A673 (cell line): Measurements from ENCODE around the gene DYNLT1. TPM values are rescaled to one million over a fixed set of nuclear protein-coding genes. Genes with fewer than 3 reads are reported as not detected.

ENCODE experiments used
- BruUV-seq: library from RNA; stranded (reverse); fragments of 400-500 nt; replicated peaks from 2 replicates; lab custom pipeline; 2021; lab: Mats Ljungman, UMichigan
- CTCF ChIA-PET: fragments of 300-600 bp; sonication (Branson Sonifier 250); formaldehyde crosslinking; loops from one replicate; lab custom pipeline; 2022; ENCODE audit warnings: antibody characterized with exemption; lab: Charles Lee
- POLR2A ChIA-PET: fragments of 300-600 bp; sonication (Branson Sonifier 250); formaldehyde crosslinking; loops from one replicate; lab custom pipeline; 2022; ENCODE audit warnings: antibody characterized with exemption; ENCODE audit not compliant: low non-redundant PET; lab: Charles Lee
- DNase-seq: peaks from one replicate; pipeline ENCODE4 v3.0.0-alpha.2; 2015; ENCODE audit warnings: low spot score
- H3K27ac ChIP-seq: fragments of 200-600 bp; sonication (generic); 2 replicates; pipeline ENCODE4 v1.5.1; 2016; ENCODE audit warnings: mixed run types, low read depth, mild to moderate bottlenecking, mixed read lengths, antibody characterized with exemption, low read length; ENCODE audit not compliant: poor library complexity, severe bottlenecking
- H3K27me3 ChIP-seq: fragments of 200-600 bp; sonication (generic); replicated peaks from 2 replicates; pipeline ENCODE4 v1.6.1; 2017; ENCODE audit warnings: mixed run types, low read depth, mild to moderate bottlenecking, mixed read lengths, antibody characterized with exemption, low read length; ENCODE audit not compliant: insufficient read depth, poor library complexity
- H3K36me3 ChIP-seq: fragments of 200-600 bp; sonication (generic); 2 replicates; pipeline ENCODE4 v1.6.1; 2016; ENCODE audit warnings: mixed run types, mild to moderate bottlenecking, mixed read lengths, antibody characterized with exemption, low read length; ENCODE audit not compliant: insufficient read depth, poor library complexity, severe bottlenecking
- H3K4me1 ChIP-seq: fragments of 200-600 bp; sonication (generic); 2 replicates; pipeline ENCODE4 v1.6.1; 2017; ENCODE audit warnings: mixed run types, mild to moderate bottlenecking, mixed read lengths, antibody characterized with exemption, low read length; ENCODE audit not compliant: insufficient read depth, poor library complexity, severe bottlenecking
- H3K4me3 ChIP-seq: fragments of 200-600 bp; sonication (generic); 2 replicates; pipeline ENCODE4 v1.5.1; 2016; ENCODE audit warnings: low read depth, mixed run types, mild to moderate bottlenecking, mixed read lengths, low read length; ENCODE audit not compliant: poor library complexity, severe bottlenecking
- H3K9me3 ChIP-seq: fragments of 200-600 bp; sonication (generic); 2 replicates; pipeline ENCODE4 v1.6.1; 2016; ENCODE audit warnings: mixed run types, low read depth, mild to moderate bottlenecking, mixed read lengths, antibody characterized with exemption, low read length; ENCODE audit not compliant: poor library complexity, severe bottlenecking
- EZH2 ChIP-seq: fragments of 200-600 bp; sonication (generic); IDR thresholded peaks from 2 replicates; pipeline ENCODE4 v1.6.1; 2017; ENCODE audit warnings: borderline replicate concordance, low read depth, mild to moderate bottlenecking, mixed read lengths, antibody characterized with exemption, low read length; ENCODE audit not compliant: poor library complexity, severe bottlenecking
- intact Hi-C: fragments of 100-400 bp; cut with micrococcal nuclease; formaldehyde crosslinking; loops from one replicate; pipeline ENCODE4 v1.10.0; 2022; ENCODE audit not compliant: unreplicated experiment
- total RNA-seq: library from RNA; stranded (reverse); gene quantifications from 2 replicates; pipeline ENCODE4 v1.2.3, GENCODE V29; 2021
- TF ChIP-seq, protein P1 (sequence below): fragments of 300-800, 200-600 bp; sonication (generic); conservative IDR thresholded peaks from 2 replicates; pipeline ENCODE4 v1.5.1; 2017; ENCODE audit warnings: low read depth, mild to moderate bottlenecking, antibody characterized with exemption, low read length, moderate library complexity, mixed read lengths

Gene DYNLT1
- total RNA-seq, 1 experiment from 2014 or later, result 137 TPM

DNA sequence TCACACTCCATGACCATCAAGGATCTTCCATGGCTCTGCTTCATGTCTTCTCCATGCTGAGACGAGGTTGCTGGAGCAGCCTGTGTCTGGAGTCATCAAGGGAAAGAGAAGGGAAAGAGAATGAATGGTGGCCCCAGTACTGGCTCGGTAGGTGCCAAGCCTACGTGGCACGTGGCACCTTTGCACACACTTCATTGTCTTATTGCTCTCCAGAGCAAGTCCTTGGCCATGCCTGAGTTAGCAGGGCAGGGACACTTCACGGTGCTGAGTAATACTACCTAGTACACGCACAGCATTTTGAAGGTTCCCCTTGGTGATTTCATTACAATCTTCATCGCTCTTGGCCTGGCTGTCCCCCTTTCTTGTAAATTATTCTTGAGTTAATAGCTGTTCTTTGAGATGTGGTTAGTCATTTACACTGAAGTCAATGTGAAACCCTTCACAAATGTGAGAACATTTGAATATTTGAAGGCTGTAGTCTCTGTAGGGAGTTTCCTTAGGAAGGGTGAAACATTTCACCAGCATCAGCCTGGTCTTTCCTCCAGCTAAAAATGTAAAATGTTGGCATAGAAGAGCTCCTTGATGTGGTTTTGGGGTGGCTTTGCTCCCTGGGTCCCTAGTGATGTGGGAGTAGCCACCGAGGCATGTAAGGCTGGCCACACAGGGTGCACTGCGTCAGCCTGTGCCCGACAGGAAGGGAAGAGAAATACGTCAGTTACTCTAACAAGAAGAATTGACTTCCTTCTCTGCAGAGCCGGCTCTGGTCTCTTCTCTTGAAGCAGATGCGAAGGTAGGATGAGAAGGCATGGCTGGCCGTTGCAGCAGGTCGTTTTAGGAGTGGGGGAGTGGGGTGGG, 5.0 kb upstream of the DYNLT1 start, which contains the start of gene SYTL3:
TSS of gene SYTL3 (plus strand) at position 766 of the 855 bp plus-strand sequence. CDS start 13,215 bp downstream, outside the sequence.
- peaks cover 10% of the 10 kb centered on the region for H3K4me1 ChIP-seq
- no peak within 1 kb of the TSS for H3K27ac ChIP-seq
- no TSS peak for BruUV-seq
- CTCF ChIA-PET, result interaction anchor here (0.7 kb wide), 1 partner anchor 435 kb away, joined by 3 read pairs; no protein-coding TSS in a partner anchor
- H3K9me3 ChIP-seq, result no peaks in the 10 kb centered on the region
- intact Hi-C loops, result no loop called here
- H3K27me3 ChIP-seq, result no peaks in the 10 kb centered on the region
- TF ChIP-seq EZH2, result no peak
- TF ChIP-seq, protein P1, sequence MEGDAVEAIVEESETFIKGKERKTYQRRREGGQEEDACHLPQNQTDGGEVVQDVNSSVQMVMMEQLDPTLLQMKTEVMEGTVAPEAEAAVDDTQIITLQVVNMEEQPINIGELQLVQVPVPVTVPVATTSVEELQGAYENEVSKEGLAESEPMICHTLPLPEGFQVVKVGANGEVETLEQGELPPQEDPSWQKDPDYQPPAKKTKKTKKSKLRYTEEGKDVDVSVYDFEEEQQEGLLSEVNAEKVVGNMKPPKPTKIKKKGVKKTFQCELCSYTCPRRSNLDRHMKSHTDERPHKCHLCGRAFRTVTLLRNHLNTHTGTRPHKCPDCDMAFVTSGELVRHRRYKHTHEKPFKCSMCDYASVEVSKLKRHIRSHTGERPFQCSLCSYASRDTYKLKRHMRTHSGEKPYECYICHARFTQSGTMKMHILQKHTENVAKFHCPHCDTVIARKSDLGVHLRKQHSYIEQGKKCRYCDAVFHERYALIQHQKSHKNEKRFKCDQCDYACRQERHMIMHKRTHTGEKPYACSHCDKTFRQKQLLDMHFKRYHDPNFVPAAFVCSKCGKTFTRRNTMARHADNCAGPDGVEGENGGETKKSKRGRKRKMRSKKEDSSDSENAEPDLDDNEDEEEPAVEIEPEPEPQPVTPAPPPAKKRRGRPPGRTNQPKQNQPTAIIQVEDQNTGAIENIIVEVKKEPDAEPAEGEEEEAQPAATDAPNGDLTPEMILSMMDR, result no peak
- DNase-seq, result no peak
- POLR2A ChIA-PET, result no interaction called here
- no peak within 1 kb of the TSS for H3K4me3 ChIP-seq
- H3K36me3 ChIP-seq, result no peaks in the 10 kb centered on the region

GRCh38 chr6:158648682-158649131, 4.2 kb upstream of the DYNLT1 start:
- ChIA-PET CTCF (no interaction called here), POLR2A (no interaction called here)
- DNase-seq, result no peak
- Histone ChIP-seq H3K4me3 (no peak overlapping the region), H3K27me3 (no peaks in the 10 kb centered on the region), H3K9me3 (no peaks in the 10 kb centered on the region), H3K36me3 (no peaks in the 10 kb centered on the region), H3K4me1 (peaks cover 10% of the 10 kb centered on the region), H3K27ac (no peak overlapping the region)
- TF ChIP-seq, protein P1, result no peak
- TF ChIP-seq EZH2, result no peak
- intact Hi-C loops, result no loop called here
- no TSS peak for BruUV-seq

GRCh38 chr6:158647501-158647900, 3.0 kb upstream of the DYNLT1 start:
- DNase-seq, result no peak
- Histone ChIP-seq H3K27me3 (no peaks in the 10 kb centered on the region), H3K27ac (no peak overlapping the region), H3K36me3 (no peaks in the 10 kb centered on the region), H3K4me3 (no peak overlapping the region), H3K9me3 (no peaks in the 10 kb centered on the region), H3K4me1 (peaks cover 20% of the 10 kb centered on the region)
- no peak for TF ChIP-seq EZH2
- TF ChIP-seq, protein P1, result no peak
- BruUV-seq, result no TSS peak
- CTCF ChIA-PET, result no interaction called here
- POLR2A ChIA-PET, result no interaction called here
- intact Hi-C loops, result no loop called here
